ENCODE results near the gene LTBP3.

DNA sequence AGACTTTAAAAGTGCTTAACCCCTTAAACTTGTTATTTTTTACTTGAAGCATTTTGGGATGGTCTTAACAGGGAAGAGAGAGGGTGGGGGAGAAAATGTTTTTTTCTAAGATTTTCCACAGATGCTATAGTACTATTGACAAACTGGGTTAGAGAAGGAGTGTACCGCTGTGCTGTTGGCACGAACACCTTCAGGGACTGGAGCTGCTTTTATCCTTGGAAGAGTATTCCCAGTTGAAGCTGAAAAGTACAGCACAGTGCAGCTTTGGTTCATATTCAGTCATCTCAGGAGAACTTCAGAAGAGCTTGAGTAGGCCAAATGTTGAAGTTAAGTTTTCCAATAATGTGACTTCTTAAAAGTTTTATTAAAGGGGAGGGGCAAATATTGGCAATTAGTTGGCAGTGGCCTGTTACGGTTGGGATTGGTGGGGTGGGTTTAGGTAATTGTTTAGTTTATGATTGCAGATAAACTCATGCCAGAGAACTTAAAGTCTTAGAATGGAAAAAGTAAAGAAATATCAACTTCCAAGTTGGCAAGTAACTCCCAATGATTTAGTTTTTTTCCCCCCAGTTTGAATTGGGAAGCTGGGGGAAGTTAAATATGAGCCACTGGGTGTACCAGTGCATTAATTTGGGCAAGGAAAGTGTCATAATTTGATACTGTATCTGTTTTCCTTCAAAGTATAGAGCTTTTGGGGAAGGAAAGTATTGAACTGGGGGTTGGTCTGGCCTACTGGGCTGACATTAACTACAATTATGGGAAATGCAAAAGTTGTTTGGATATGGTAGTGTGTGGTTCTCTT lies 56.5 kb downstream of the LTBP3 start:
- peak; percentile 94 for TF ChIP-seq POLR2AphosphoS5 (IDR thresholded peaks at IDR 0.05; ENCODE audit: low read depth, low read length)
- TF ChIP-seq POLR2A (IDR thresholded peaks at IDR 0.05; ENCODE audit: low read depth, low read length): peak; percentile 91
- TF ChIP-seq TAF1 (IDR thresholded peaks at IDR 0.05; ENCODE audit: borderline replicate concordance, low read depth, low read length): no peak

All from GM12892 (cell line).